Upper lobe of left lung (tissue), 6 donors: ENCODE data around the gene CFLAR. TPM values are rescaled to one million over a fixed set of nuclear protein-coding genes. Genes with fewer than 3 reads are reported as not detected.

Experiments
- ATAC-seq, 2 donors: fragments of 200-7000 bp; cut with Tn5 transposase; one replicate each; pipeline ENCODE4 v1.9.1; 2022; ENCODE audit warnings: mild to moderate bottlenecking in 2 of 2, moderate library complexity in 2 of 2; ENCODE audit not compliant: low FRiP score in 2 of 2
- DNase-seq, 2 donors: peaks; one replicate each; pipeline ENCODE4 v3.0.0-alpha.2; 2019 to 2020
- H3K27ac ChIP-seq, 4 donors: fragments of 200-600 bp; sonication (generic); one replicate each; pipeline ENCODE4 v1.5.1; 2016 to 2019
- H3K27me3 ChIP-seq, 4 donors: fragments of 200-600 bp; sonication (generic); one replicate each; pipeline ENCODE4 v1.5.1; 2017 to 2019
- H3K36me3 ChIP-seq, 4 donors: fragments of 200-600 bp; sonication (generic); one replicate each; pipeline ENCODE4 v1.5.1; 2016 to 2019
- H3K4me1 ChIP-seq, 4 donors: fragments of 200-600 bp; sonication (generic); one replicate each; pipeline ENCODE4 v1.5.1; 2018 to 2019
- H3K4me3 ChIP-seq, 4 donors: fragments of 200-600 bp; sonication (generic); one replicate each; pipeline ENCODE4 v1.5.1; 2017 to 2019; ENCODE audit warnings: mild to moderate bottlenecking in 2 of 4, moderate library complexity in 1 of 4
- H3K9me3 ChIP-seq, 4 donors: fragments of 200-600 bp; sonication (generic); one replicate each; pipeline ENCODE4 v1.5.1; 2018 to 2019
- CTCF ChIP-seq, 6 experiments: fragments of 450-650 bp in 4 of 6; fragments of 200-600 bp in 2 of 6; sonication (generic) in 2 of 6; IDR thresholded peaks; one replicate each; pipeline ENCODE4 v1.5.1; 2016 to 2019; ENCODE audit warnings: antibody characterized with exemption in 6 of 6
- EP300 ChIP-seq, 4 donors: sonication (generic); formaldehyde crosslinking; IDR thresholded peaks; one replicate each; pipeline ENCODE4 v1.5.1; 2017; ENCODE audit warnings: antibody characterized with exemption in 4 of 4, control low read depth in 2 of 4
- POLR2A ChIP-seq, 4 donors: fragments of 450-650 bp; IDR thresholded peaks; one replicate each; pipeline ENCODE4 v1.5.1; 2016 to 2017; ENCODE audit warnings: antibody characterized with exemption in 4 of 4, mild to moderate bottlenecking in 2 of 4
- POLR2AphosphoS5 ChIP-seq, 2 donors: sonication (generic); formaldehyde crosslinking; IDR thresholded peaks; one replicate each; pipeline ENCODE4 v1.5.1; 2017; ENCODE audit warnings: antibody characterized with exemption in 2 of 2
- WGBS, 2 donors: methylation state at CpG; one replicate each; pipeline ENCODE4 v1.1.5; 2017 to 2018; 5-methylcytosine and 5-hydroxymethylcytosine counted together
- total RNA-seq, 6 donors: library from RNA; depleted of rRNA in 4 of 6; stranded (reverse); fragments of >200 nt in 4 of 6; gene quantifications; one replicate each; pipeline versions ENCODE4 v1.1.0 to v1.2.1, GENCODE V29; 2016 to 2021
- donor health status: DM: no; HTN: no; CAD: no; lungs with moderate emphysema.
- donor health status: DM: no; HTN: yes; CAD: no; lungs with severe emphysema.

CFLAR gene
- total RNA-seq, 6 donors from 2014 or later: 263 to 1,189 (median 435) TPM

DNA sequence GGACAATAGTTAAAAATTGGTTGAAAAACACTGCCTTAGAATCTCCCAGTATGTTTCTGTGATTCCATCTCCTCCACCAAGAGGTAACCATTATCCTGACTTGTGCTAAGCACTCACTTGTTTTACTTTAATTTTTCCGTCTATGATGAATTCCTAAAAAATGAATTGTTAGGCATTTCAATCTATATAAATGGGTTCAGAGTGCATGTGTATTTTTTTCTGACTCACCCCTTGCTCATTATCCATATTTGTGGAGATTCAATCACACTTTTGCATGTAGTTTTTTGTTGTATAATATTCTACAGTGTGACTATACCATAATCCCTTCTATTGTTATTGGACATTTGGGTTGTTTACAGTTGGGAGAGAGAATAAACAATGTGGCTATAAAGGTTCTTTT is 42.9 kb upstream of the CFLAR start:
- peaks cover 33 to 45% (median 40%) of the 10 kb centered on the region in 4 donors for H3K4me1 ChIP-seq
- WGBS, 2 donors: 94 to 100% methylated on average over 1 of the region's 1 CpG
- no peaks in the 10 kb centered on the region for H3K36me3 ChIP-seq
- no peak for DNase-seq
- TF ChIP-seq POLR2AphosphoS5 (IDR thresholded peaks at IDR 0.05): no peak
- TF ChIP-seq EP300 (IDR thresholded peaks at IDR 0.05): no peak
- TF ChIP-seq CTCF (IDR thresholded peaks at IDR 0.05): no peak
- TF ChIP-seq POLR2A (IDR thresholded peaks at IDR 0.05): no peak
- no peak overlapping the region for H3K27ac ChIP-seq
- ATAC-seq: no peak
- no peaks in the 10 kb centered on the region for H3K27me3 ChIP-seq
- no peak overlapping the region for H3K4me3 ChIP-seq
- H3K9me3 ChIP-seq: no peaks in the 10 kb centered on the region

DNA sequence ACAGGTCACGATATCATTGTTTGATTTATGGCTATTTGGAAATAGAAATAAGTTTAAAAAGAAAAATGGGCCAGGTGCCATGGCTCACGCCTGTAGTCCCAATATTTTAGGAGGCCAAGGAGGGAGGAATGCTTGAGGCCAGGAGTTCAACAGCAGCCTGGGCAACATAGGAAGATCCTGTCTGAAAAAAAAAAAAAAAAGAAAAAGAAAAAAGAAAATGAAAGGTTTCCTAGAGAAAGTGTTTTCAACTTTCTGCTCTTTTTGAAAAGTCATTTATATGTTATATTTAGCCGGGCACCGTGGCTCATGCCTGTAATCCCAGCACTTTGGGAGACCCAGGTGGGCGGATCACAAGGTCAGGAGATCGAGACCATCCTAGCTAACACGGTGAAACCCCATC is 41.0 kb upstream of the CFLAR start:
- no peak for DNase-seq
- Histone ChIP-seq H3K27ac (no peak overlapping the region), H3K36me3 (peaks cover 0 to 14% (median 11%) of the 10 kb centered on the region in 4 donors), H3K4me1 (peaks cover 20 to 26% (median 21%) of the 10 kb centered on the region in 4 donors), H3K4me3 (no peak overlapping the region), H3K9me3 (no peaks in the 10 kb centered on the region), H3K27me3 (no peaks in the 10 kb centered on the region)
- ATAC-seq: no peak
- 90% methylated on average over 7 of the region's 7 CpGs for WGBS, 2 donors
- TF ChIP-seq POLR2AphosphoS5 (IDR thresholded peaks at IDR 0.05) (no peak), POLR2A (IDR thresholded peaks at IDR 0.05) (no peak), CTCF (IDR thresholded peaks at IDR 0.05) (no peak), EP300 (IDR thresholded peaks at IDR 0.05) (no peak)

DNA sequence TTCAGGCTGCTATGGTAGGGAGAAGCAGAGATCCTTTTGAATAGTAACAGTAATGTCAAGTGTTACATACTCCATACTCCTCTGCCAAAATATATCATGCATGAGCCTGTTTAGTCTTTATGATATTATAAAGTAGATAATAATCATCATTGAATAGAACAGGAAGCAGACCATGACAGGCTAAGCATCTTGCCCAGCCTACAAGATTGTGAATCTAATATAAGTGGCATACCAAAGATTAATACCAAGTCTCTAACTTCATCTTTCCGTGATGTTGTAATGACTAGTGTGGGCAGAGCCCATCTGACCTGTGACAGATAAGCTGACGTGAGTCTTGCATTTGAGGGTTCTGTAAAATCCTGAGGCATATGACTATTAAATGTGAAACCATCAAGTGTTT is 31.1 kb upstream of the CFLAR start:
- 73 to 78% methylated on average over 2 of the region's 2 CpGs for WGBS, 2 donors
- Histone ChIP-seq H3K4me3 (no peak overlapping the region), H3K9me3 (no peaks in the 10 kb centered on the region), H3K27ac (peak overlapping the region in 1 of 4 donors; percentile 3), H3K27me3 (no peaks in the 10 kb centered on the region), H3K4me1 (no peaks in the 10 kb centered on the region), H3K36me3 (peaks cover 8 to 77% (median 39%) of the 10 kb centered on the region in 4 donors)
- DNase-seq (no peak), ATAC-seq (no peak)
- TF ChIP-seq EP300 (IDR thresholded peaks at IDR 0.05) (no peak), POLR2A (IDR thresholded peaks at IDR 0.05) (no peak), CTCF (IDR thresholded peaks at IDR 0.05) (no peak), POLR2AphosphoS5 (IDR thresholded peaks at IDR 0.05) (no peak)

GRCh38 chr2:201090574-201090973 is 25.4 kb upstream of the CFLAR start:
- no peak for ATAC-seq
- Histone ChIP-seq H3K9me3 (no peaks in the 10 kb centered on the region), H3K36me3 (peaks cover 8 to 34% (median 18%) of the 10 kb centered on the region in 4 donors), H3K4me3 (no peak overlapping the region), H3K4me1 (no peaks in the 10 kb centered on the region), H3K27me3 (no peaks in the 10 kb centered on the region), H3K27ac (no peak overlapping the region)
- TF ChIP-seq EP300 (IDR thresholded peaks at IDR 0.05): no peak
- no peak for TF ChIP-seq POLR2AphosphoS5 (IDR thresholded peaks at IDR 0.05)
- no peak for TF ChIP-seq POLR2A (IDR thresholded peaks at IDR 0.05)
- TF ChIP-seq CTCF (IDR thresholded peaks at IDR 0.05): no peak
- DNase-seq: no peak
- 89 to 90% methylated on average over 4 of the region's 4 CpGs for whole genome bisulfite sequencing, 2 donors

DNA sequence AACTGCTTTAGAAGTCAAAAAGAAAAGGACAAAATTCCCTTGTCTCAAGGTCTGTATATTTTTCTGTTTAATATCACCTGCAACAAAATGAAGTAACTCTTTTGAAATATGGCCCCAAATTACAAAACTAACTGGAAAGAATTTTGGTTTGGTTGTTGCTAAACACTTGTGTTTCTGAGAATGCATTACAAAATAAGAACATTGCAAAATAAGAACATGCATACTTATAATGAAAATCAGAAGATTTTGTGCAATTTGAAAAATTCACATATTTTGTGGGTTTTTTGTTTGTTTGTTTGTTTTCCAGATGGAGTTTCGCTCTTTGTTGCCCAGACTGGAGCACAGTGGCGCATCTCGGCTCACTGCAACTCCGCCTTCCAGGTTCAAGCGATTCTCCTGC is 22.4 kb upstream of the CFLAR start:
- ATAC-seq (no peak), DNase-seq (no peak)
- Histone ChIP-seq H3K4me1 (peaks cover 0 to 3% (median 0%) of the 10 kb centered on the region in 4 donors), H3K4me3 (peak overlapping the region in 2 of 4 donors; percentile 6 to 7), H3K9me3 (no peaks in the 10 kb centered on the region), H3K27me3 (no peaks in the 10 kb centered on the region), H3K36me3 (peaks cover 0 to 8% (median 2%) of the 10 kb centered on the region in 4 donors), H3K27ac (peak overlapping the region in 3 of 4 donors; percentile 57 to 68 (median 67))
- TF ChIP-seq CTCF (IDR thresholded peaks at IDR 0.05) (no peak), POLR2AphosphoS5 (IDR thresholded peaks at IDR 0.05) (peak in 1 of 2 donors; percentile 48)
- 75 to 91% methylated on average over 5 of the region's 5 CpGs for WGBS, 2 donors
